Smooth muscle cell (in vitro differentiated cells): Measurements from ENCODE around the gene KY. TPM values are rescaled to one million over a fixed set of nuclear protein-coding genes. Genes with fewer than 3 reads are reported as not detected.

Experiments
- DNase-seq: peaks from one replicate; lab custom pipeline; 2025; ENCODE audit not compliant: unreplicated experiment; lab: John Stamatoyannopoulos, UW
- H2AFZ ChIP-seq: fragments of 200-600 bp; sonication (generic); 2 replicates; pipeline ENCODE4 v1.6.0; 2016; ENCODE audit warnings: antibody characterized with exemption, low read depth, mild to moderate bottlenecking
- H3F3A ChIP-seq: fragments of 200-600 bp; sonication (generic); 2 replicates; pipeline ENCODE4 v1.6.0; 2017; ENCODE audit warnings: antibody characterized with exemption, low read depth
- H3K27ac ChIP-seq: fragments of 200-600 bp; sonication (generic); 2 replicates; pipeline ENCODE4 v1.5.1; 2016; ENCODE audit warnings: low read depth, mild to moderate bottlenecking
- H3K27me3 ChIP-seq: fragments of 200-600 bp; sonication (generic); 2 replicates; pipeline ENCODE4 v1.6.1; 2016; ENCODE audit warnings: low read depth, mild to moderate bottlenecking
- H3K36me3 ChIP-seq: fragments of 200-600 bp; sonication (generic); 2 replicates; pipeline ENCODE4 v1.5.1; 2016; ENCODE audit warnings: low read depth
- H3K4me1 ChIP-seq: fragments of 200-600 bp; sonication (generic); 2 replicates; pipeline ENCODE4 v1.5.1; 2016; ENCODE audit warnings: low read depth
- H3K4me2 ChIP-seq: fragments of 200-600 bp; sonication (generic); 2 replicates; pipeline ENCODE4 v1.6.0; 2016; ENCODE audit warnings: mild to moderate bottlenecking
- H3K4me3 ChIP-seq: fragments of 200-600 bp; sonication (generic); 2 replicates; pipeline ENCODE4 v1.5.1; 2016; ENCODE audit warnings: mild to moderate bottlenecking
- H3K79me2 ChIP-seq: fragments of 200-600 bp; sonication (generic); 2 replicates; pipeline ENCODE4 v1.6.0; 2016; ENCODE audit warnings: low read depth, mild to moderate bottlenecking
- H3K9ac ChIP-seq: fragments of 200-600 bp; sonication (generic); 2 replicates; pipeline ENCODE4 v1.6.0; 2016; ENCODE audit warnings: low read depth
- H3K9me3 ChIP-seq: fragments of 200-600 bp; sonication (generic); replicated peaks from 2 replicates; pipeline ENCODE4 v1.5.1; 2016; ENCODE audit warnings: low read depth
- H4K20me1 ChIP-seq: fragments of 200-600 bp; sonication (generic); 2 replicates; pipeline ENCODE4 v1.6.0; 2016; ENCODE audit warnings: low read depth
- WGBS: methylation state at CpG from one replicate; pipeline ENCODE4 v1.1.7; 2016; ENCODE audit warnings: low lambda C conversion rate; 5-methylcytosine and 5-hydroxymethylcytosine counted together
- polyA plus RNA-seq: library from polyadenylated mRNA; unstranded; fragments of >200 nt; fragmentation: Nextera tagmentation; extraction: Ambion mirVana; gene quantifications from 2 replicates; pipeline ENCODE4 v1.2.1, GENCODE V29; 2016
- total RNA-seq: library from RNA; depleted of rRNA; stranded (reverse); fragments of >200 nt; gene quantifications from 2 replicates; pipeline ENCODE4 v1.2.3, GENCODE V29; 2014
- TF ChIP-seq, protein P1 (sequence below): fragments of 200-600 bp; sonication (generic); IDR thresholded peaks from 2 replicates; pipeline ENCODE4 v1.5.1; 2017; ENCODE audit warnings: borderline replicate concordance, mild to moderate bottlenecking, antibody characterized with exemption; ENCODE audit not compliant: insufficient read depth, poor library complexity, severe bottlenecking

The KY gene
- total and polyA plus RNA-seq, 2 experiments from 2014 or later, result 0.07 to 0.09 TPM

DNA sequence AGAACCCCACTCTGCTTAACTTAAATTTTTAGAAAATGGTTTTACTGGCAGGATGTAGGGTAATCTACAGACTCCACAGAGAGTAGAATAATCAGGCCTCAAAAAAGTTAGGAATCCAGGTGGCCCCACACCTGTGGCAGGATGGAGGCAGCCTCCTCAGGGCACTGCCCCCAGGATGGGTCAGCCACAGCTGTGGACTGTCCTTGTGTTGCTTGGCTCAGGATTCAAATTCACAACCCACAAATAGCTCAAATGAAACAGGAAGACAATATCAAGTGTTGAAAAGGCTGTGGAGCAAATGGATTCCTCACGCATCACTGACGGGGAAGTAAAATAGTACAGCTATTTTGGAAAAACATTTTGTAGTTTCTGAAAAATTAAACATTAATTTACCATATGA, 36.8 kb upstream of the KY start:
- 94% methylated on average over 2 of the region's 2 CpGs for WGBS
- Histone ChIP-seq H3K27ac (no peak overlapping the region), H3K36me3 (no peaks in the 10 kb centered on the region)

DNA sequence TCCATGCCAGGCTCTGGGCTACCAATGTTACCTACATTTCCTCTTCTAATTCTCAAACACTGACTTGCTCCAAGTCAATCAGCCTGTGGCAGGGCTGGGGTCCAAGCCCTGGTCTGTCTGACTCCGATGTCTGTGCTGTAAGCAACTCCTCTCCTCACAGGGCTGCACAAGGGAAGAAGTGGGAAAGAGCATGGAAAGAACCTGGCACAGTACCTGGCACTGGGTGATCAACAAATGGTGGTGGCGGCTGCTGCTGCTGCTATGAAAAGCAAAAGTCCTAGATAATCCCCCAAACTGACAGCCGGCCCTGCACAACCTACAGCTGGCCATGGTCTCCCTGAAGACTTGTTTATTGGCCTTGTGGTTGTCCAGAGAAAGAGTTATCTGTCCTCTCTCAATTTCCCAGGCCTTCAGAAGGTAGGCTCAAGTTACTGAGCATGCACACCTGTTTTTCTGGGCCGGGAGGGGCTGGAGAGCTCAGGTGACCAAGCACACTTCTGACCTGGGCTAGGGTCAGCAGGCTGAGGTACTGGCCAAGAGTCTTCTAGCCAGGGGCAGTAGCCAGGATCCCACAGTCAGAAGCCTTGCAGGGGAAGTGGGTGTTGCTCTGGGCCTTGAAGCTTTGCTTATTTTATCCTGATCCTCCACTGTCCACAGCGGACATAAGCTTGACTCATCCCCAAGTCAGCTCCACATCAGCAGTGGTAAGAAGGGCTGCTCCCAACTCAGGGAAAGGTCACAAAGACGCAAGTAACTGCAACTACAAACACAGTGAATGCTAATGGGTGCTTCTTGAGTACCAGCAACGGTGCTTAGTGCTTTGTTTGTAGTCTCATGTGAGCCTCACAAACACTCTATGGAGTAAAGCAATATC, 35.3 kb upstream of the KY start:
- Histone ChIP-seq H3K4me3 (no peak overlapping the region), H3K4me2 (no peak overlapping the region), H3K36me3 (no peaks in the 10 kb centered on the region), H3K9ac (no peak overlapping the region), H3K27ac (no peak overlapping the region), H3K4me1 (no peaks in the 10 kb centered on the region), H2AFZ (no peak overlapping the region), H3K79me2 (no peaks in the 10 kb centered on the region), H3K27me3 (peaks cover 5% of the 10 kb centered on the region), H3F3A (no peaks in the 10 kb centered on the region), H4K20me1 (no peaks in the 10 kb centered on the region), H3K9me3 (no peaks in the 10 kb centered on the region)
- no peak for DNase-seq
- TF ChIP-seq, protein P1, sequence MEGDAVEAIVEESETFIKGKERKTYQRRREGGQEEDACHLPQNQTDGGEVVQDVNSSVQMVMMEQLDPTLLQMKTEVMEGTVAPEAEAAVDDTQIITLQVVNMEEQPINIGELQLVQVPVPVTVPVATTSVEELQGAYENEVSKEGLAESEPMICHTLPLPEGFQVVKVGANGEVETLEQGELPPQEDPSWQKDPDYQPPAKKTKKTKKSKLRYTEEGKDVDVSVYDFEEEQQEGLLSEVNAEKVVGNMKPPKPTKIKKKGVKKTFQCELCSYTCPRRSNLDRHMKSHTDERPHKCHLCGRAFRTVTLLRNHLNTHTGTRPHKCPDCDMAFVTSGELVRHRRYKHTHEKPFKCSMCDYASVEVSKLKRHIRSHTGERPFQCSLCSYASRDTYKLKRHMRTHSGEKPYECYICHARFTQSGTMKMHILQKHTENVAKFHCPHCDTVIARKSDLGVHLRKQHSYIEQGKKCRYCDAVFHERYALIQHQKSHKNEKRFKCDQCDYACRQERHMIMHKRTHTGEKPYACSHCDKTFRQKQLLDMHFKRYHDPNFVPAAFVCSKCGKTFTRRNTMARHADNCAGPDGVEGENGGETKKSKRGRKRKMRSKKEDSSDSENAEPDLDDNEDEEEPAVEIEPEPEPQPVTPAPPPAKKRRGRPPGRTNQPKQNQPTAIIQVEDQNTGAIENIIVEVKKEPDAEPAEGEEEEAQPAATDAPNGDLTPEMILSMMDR, result no peak
- WGBS, result 62% methylated on average over 7 of the region's 7 CpGs

More for the DNA sequence above, 36.8 kb upstream of the KY start:
- no peaks in the 10 kb centered on the region for H3K4me1 ChIP-seq
- H3K4me3 ChIP-seq, result no peak overlapping the region
- no peak for DNase-seq
- H3F3A ChIP-seq, result no peaks in the 10 kb centered on the region
- no peaks in the 10 kb centered on the region for H3K9me3 ChIP-seq
- TF ChIP-seq, protein P1, result no peak
- H3K27me3 ChIP-seq, result peaks cover 5% of the 10 kb centered on the region
- no peaks in the 10 kb centered on the region for H4K20me1 ChIP-seq
- no peak overlapping the region for H3K4me2 ChIP-seq
- H2AFZ ChIP-seq, result no peak overlapping the region
- H3K79me2 ChIP-seq, result no peaks in the 10 kb centered on the region
- no peak overlapping the region for H3K9ac ChIP-seq

DNA sequence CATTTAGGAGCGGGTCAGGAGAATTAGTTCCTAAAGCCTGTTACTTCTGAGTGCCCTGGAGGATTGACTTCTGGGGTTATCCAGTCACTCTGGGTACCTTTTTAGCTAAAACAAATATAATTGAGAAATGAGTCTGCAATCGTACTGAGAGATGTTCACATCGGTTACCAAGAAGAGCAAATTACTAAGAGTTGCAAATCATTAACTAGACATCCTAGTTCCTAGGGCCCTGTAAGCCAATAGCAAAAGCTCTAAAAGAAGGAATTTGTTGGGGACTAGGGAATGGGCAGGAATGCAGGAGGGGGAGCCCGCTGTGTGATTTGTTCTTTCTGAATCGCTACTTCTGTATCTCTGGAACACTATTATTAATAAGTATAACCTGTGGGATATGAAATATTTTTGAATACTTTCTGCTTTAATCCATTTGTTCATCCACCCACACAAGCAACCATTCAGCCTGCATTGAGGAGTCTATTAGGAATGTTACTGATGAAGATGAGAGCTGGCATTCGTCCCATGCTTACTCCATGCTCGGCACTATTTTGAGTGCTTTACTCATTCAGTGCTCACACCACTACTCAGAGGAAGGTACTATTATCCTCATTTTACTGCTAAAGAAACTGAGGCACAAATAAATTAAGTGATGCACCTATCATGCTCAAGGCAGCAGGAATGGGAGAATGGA, 31.5 kb upstream of the KY start:
- Histone ChIP-seq H3K4me1 (no peaks in the 10 kb centered on the region), H3K4me3 (no peak overlapping the region), H4K20me1 (no peaks in the 10 kb centered on the region), H3K27ac (no peak overlapping the region), H3K4me2 (no peak overlapping the region), H3K9ac (no peak overlapping the region), H3K27me3 (no peaks in the 10 kb centered on the region), H3K9me3 (no peaks in the 10 kb centered on the region), H3K36me3 (no peaks in the 10 kb centered on the region), H3F3A (no peaks in the 10 kb centered on the region), H3K79me2 (no peaks in the 10 kb centered on the region), H2AFZ (no peak overlapping the region)
- TF ChIP-seq, protein P1, result no peak
- no peak for DNase-seq
- WGBS, result 75% methylated on average over 7 of the region's 7 CpGs
